22Rv1 (cell line): ENCODE measurements around the gene UNC79.

Experiments
- ZFX ChIP-seq: fragments of 450-650 bp; IDR thresholded peaks from 2 replicates; pipeline ENCODE4 v1.6.1; 2017; ENCODE audit warnings: antibody characterized with exemption, borderline replicate concordance
- TF ChIP-seq, protein P1 (sequence below): fragments of 450-650 bp; IDR thresholded peaks from 2 replicates; pipeline ENCODE4 v1.5.1; 2017; ENCODE audit warnings: mild to moderate bottlenecking

DNA sequence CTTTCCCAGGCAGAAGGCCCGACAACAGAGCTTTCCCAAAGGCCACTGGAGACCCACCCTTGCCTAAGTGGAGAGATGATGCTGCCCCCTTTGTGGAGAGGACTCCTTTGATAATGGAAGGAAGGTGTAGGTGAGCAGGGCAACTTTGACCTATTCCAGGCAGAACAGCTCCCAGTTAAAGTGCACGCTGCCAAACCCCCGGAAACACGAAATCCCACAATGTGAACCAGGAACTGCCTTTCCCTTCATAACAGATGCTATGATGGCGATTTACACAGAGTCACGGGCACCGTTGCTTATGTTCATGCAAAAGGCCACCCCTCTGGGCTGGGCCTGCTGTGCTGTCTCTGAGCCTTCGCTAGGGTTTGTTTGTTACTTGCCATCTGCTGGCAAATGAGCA is 322.9 kb downstream of the UNC79 start:
- TF ChIP-seq, protein P1, sequence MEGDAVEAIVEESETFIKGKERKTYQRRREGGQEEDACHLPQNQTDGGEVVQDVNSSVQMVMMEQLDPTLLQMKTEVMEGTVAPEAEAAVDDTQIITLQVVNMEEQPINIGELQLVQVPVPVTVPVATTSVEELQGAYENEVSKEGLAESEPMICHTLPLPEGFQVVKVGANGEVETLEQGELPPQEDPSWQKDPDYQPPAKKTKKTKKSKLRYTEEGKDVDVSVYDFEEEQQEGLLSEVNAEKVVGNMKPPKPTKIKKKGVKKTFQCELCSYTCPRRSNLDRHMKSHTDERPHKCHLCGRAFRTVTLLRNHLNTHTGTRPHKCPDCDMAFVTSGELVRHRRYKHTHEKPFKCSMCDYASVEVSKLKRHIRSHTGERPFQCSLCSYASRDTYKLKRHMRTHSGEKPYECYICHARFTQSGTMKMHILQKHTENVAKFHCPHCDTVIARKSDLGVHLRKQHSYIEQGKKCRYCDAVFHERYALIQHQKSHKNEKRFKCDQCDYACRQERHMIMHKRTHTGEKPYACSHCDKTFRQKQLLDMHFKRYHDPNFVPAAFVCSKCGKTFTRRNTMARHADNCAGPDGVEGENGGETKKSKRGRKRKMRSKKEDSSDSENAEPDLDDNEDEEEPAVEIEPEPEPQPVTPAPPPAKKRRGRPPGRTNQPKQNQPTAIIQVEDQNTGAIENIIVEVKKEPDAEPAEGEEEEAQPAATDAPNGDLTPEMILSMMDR, result no peak
- TF ChIP-seq ZFX, result no peak
